H1 (cell line): ENCODE measurements around the gene RRP12. TPM values are rescaled to one million over a fixed set of nuclear protein-coding genes. Genes with fewer than 3 reads are reported as not detected.

ENCODE experiments used
- CTCF ChIA-PET: fragments of 300-600 bp; sonication (Branson Sonifier 250); formaldehyde crosslinking; loops from one replicate; lab custom pipeline; 2021; ENCODE audit not compliant: partially characterized antibody; lab: Charles Lee
- POLR2A ChIA-PET: fragments of 300-600 bp; sonication (Branson Sonifier 250); formaldehyde crosslinking; loops from one replicate; lab custom pipeline; 2021; ENCODE audit warnings: inconsistent platforms; ENCODE audit not compliant: partially characterized antibody; lab: Charles Lee
- DNase-seq, 2 experiments: peaks; one replicate each; pipeline versions ENCODE4 v3.0.0 to v3.0.0-alpha.2; 2010 to 2022; ENCODE audit warnings: low spot score in 2 of 2, low read depth in 1 of 2, mixed read lengths in 1 of 2
- FAIRE-seq: peaks from 2 replicates; lab custom pipeline; 2011; peaks lifted over from hg19 to GRCh38; lab: Jason Lieb, UNC
- H2AFZ ChIP-seq: 2 replicates; pipeline ENCODE4 v1.8.1; 2012; ENCODE audit warnings: low read length, inconsistent platforms
- H2AK5ac ChIP-seq: 2 replicates; pipeline ENCODE4 v1.6.1; 2013; ENCODE audit warnings: low read depth, low read length
- H2BK120ac ChIP-seq: replicated peaks from 2 replicates; pipeline ENCODE3; 2013; ENCODE audit warnings: low read depth, low read length, inconsistent platforms
- H2BK12ac ChIP-seq: 2 replicates; pipeline ENCODE4 v1.6.1; 2013; ENCODE audit warnings: low read depth, low read length
- H2BK15ac ChIP-seq: 2 replicates; pipeline ENCODE4 v1.6.1; 2013; ENCODE audit warnings: low read length
- H2BK20ac ChIP-seq: 2 replicates; pipeline ENCODE4 v1.6.1; 2013; ENCODE audit warnings: low read length
- H2BK5ac ChIP-seq: 2 replicates; pipeline ENCODE4 v1.6.1; 2013; ENCODE audit warnings: low read depth, low read length
- H3K14ac ChIP-seq: 2 replicates; pipeline ENCODE4 v1.6.1; 2013; ENCODE audit warnings: inconsistent platforms; ENCODE audit not compliant: insufficient read length
- H3K18ac ChIP-seq: 2 replicates; pipeline ENCODE4 v1.6.1; 2013; ENCODE audit warnings: low read length; ENCODE audit errors: extremely low read depth
- H3K23ac ChIP-seq: 2 replicates; pipeline ENCODE4 v1.6.1; 2013; ENCODE audit warnings: inconsistent platforms; ENCODE audit not compliant: insufficient read length
- H3K23me2 ChIP-seq: 2 replicates; pipeline ENCODE4 v1.6.1; 2013; ENCODE audit warnings: low read depth, low read length
- H3K27ac ChIP-seq: 2 replicates; pipeline ENCODE4 v1.6.1; 2011; ENCODE audit warnings: low read depth, low read length, inconsistent platforms
- H3K27me3 ChIP-seq, 4 experiments: replicated peaks in 1 of 4; 1 replicate in 1 of 4; 2 replicates in 3 of 4; pipeline versions ENCODE4 v1.6.1 to v1.8.1; 2011 to 2013; ENCODE audit warnings: low read length in 3 of 4, mild to moderate bottlenecking in 3 of 4, inconsistent platforms in 2 of 4, mixed read lengths in 2 of 4, moderate library complexity in 1 of 4; ENCODE audit not compliant: control insufficient read depth in 3 of 4, insufficient read depth in 3 of 4; ENCODE audit errors: extremely low read depth in 1 of 4
- H3K36me3 ChIP-seq, 4 experiments: 2 replicates each; pipeline versions ENCODE4 v1.6.1 to v1.8.1; 2011 to 2013; ENCODE audit warnings: mild to moderate bottlenecking in 4 of 4, low read length in 3 of 4, moderate library complexity in 2 of 4, control low read depth in 1 of 4, inconsistent platforms in 1 of 4; ENCODE audit not compliant: insufficient read depth in 4 of 4, control insufficient read depth in 2 of 4
- H3K4ac ChIP-seq: replicated peaks from 2 replicates; pipeline ENCODE3; 2013; ENCODE audit warnings: low read length, low read depth, mixed read lengths, inconsistent platforms; ENCODE audit not compliant: insufficient read length
- H3K4me1 ChIP-seq, 4 experiments: replicated peaks in 1 of 4; 1 replicate in 1 of 4; 2 replicates in 3 of 4; pipeline versions ENCODE4 v1.6.1 to v1.8.1; 2011 to 2013; ENCODE audit warnings: low read length in 3 of 4, inconsistent platforms in 2 of 4, mixed read lengths in 1 of 4; ENCODE audit not compliant: insufficient read depth in 4 of 4, control insufficient read depth in 3 of 4
- H3K4me2 ChIP-seq, 2 experiments: 2 replicates each; pipeline versions ENCODE4 v1.6.1 to v1.8.1; 2011 to 2013; ENCODE audit warnings: low read depth in 2 of 2, low read length in 2 of 2, control low read depth in 1 of 2, inconsistent platforms in 1 of 2, mild to moderate bottlenecking in 1 of 2; ENCODE audit not compliant: insufficient read depth in 1 of 2
- H3K4me3 ChIP-seq, 4 experiments: fragments of 200-600, 300-600 bp in 1 of 4; sonication (generic), shearing (Covaris generic), sonication (Bioruptor Twin) in 1 of 4; 2 replicates each; pipeline versions ENCODE4 v1.5.1 to v1.8.1; 2011 to 2016; ENCODE audit warnings: low read length in 4 of 4, low read depth in 3 of 4, control low read depth in 2 of 4, inconsistent platforms in 2 of 4, mild to moderate bottlenecking in 2 of 4, mixed read lengths in 1 of 4, moderate library complexity in 1 of 4; ENCODE audit not compliant: insufficient read depth in 2 of 4; ENCODE audit errors: extremely low read depth in 1 of 4
- H3K56ac ChIP-seq: replicated peaks from 2 replicates; pipeline ENCODE3; 2013; ENCODE audit warnings: low read depth, mild to moderate bottlenecking, mixed read lengths, low read length, inconsistent platforms; ENCODE audit not compliant: insufficient read length
- H3K79me1 ChIP-seq: 2 replicates; pipeline ENCODE4 v1.6.1; 2013; ENCODE audit warnings: low read depth, low read length, control low read depth
- H3K79me2 ChIP-seq, 2 experiments: 2 replicates each; pipeline versions ENCODE4 v1.6.1 to v1.8.1; 2012 to 2013; ENCODE audit warnings: low read length in 2 of 2, mild to moderate bottlenecking in 2 of 2, inconsistent platforms in 1 of 2; ENCODE audit not compliant: insufficient read depth in 2 of 2, control insufficient read depth in 1 of 2
- H3K9ac ChIP-seq, 4 experiments: replicated peaks in 1 of 4; 1 replicate in 1 of 4; 2 replicates in 3 of 4; pipeline versions ENCODE4 v1.6.1 to v1.8.1; 2011 to 2013; ENCODE audit warnings: low read depth in 3 of 4, low read length in 3 of 4, control low read depth in 2 of 4, mild to moderate bottlenecking in 2 of 4, moderate library complexity in 2 of 4, inconsistent platforms in 1 of 4; ENCODE audit errors: extremely low read depth in 1 of 4
- H3K9me3 ChIP-seq, 2 experiments: 2 replicates each; pipeline versions ENCODE4 v1.6.1 to v1.8.1; 2012 to 2013; ENCODE audit warnings: mild to moderate bottlenecking in 2 of 2, moderate library complexity in 2 of 2, control low read depth in 1 of 2, inconsistent platforms in 1 of 2, low read depth in 1 of 2, low read length in 1 of 2, mixed read lengths in 1 of 2; ENCODE audit not compliant: insufficient read depth in 2 of 2
- H4K20me1 ChIP-seq, 2 experiments: replicated peaks in 1 of 2; 2 replicates each; pipeline versions ENCODE3 to v1.8.1; 2011 to 2013; ENCODE audit warnings: inconsistent platforms in 2 of 2, low read length in 2 of 2, mild to moderate bottlenecking in 1 of 2; ENCODE audit not compliant: insufficient read depth in 2 of 2, control insufficient read depth in 1 of 2
- H4K5ac ChIP-seq: 2 replicates; pipeline ENCODE4 v1.6.1; 2013; ENCODE audit warnings: low read length, low read depth, mixed read lengths, inconsistent platforms; ENCODE audit not compliant: insufficient read length
- H4K8ac ChIP-seq: 2 replicates; pipeline ENCODE4 v1.8.0; 2013; ENCODE audit warnings: mild to moderate bottlenecking, moderate library complexity, low read length, inconsistent platforms; ENCODE audit not compliant: insufficient read depth; ENCODE audit errors: extremely low read depth
- H4K91ac ChIP-seq: replicated peaks from 2 replicates; pipeline ENCODE3; 2013; ENCODE audit warnings: low read length, mixed read lengths, inconsistent platforms; ENCODE audit not compliant: insufficient read length
- BACH1 ChIP-seq: IDR thresholded peaks from 2 replicates; pipeline ENCODE4 v1.6.1; 2012; ENCODE audit warnings: low read length, improper control_type of control experiment
- CBX5 ChIP-seq: fragments of 300-800, 300-1000 bp; sonication (generic); IDR thresholded peaks from 2 replicates; pipeline ENCODE4 v1.7.1; 2016; ENCODE audit warnings: antibody characterized with exemption, low read length, low read depth
- CEBPB ChIP-seq: IDR thresholded peaks from 2 replicates; pipeline ENCODE4 v1.6.1; 2012; ENCODE audit warnings: low read depth, low read length
- CTBP2 ChIP-seq: IDR thresholded peaks from 2 replicates; pipeline ENCODE4 v1.7.0; 2011; ENCODE audit warnings: borderline replicate concordance, mild to moderate bottlenecking, moderate library complexity, mixed read lengths, low read length; ENCODE audit not compliant: insufficient read depth, insufficient read length
- EGR1 ChIP-seq: IDR thresholded peaks from 2 replicates; pipeline ENCODE4 v1.6.1; 2011; ENCODE audit warnings: low read depth, low read length, borderline replicate concordance
- KDM1A ChIP-seq: fragments of 200-600, 300-600 bp; sonication (generic); IDR thresholded peaks from 2 replicates; pipeline ENCODE4 v1.7.1; 2016; ENCODE audit warnings: mild to moderate bottlenecking, low read length, borderline replicate concordance
- KDM5A ChIP-seq: fragments of 200-600 bp; IDR thresholded peaks from 2 replicates; pipeline ENCODE4 v1.7.1; 2012; ENCODE audit warnings: mild to moderate bottlenecking, low read length, inconsistent platforms, mixed read lengths
- POLR2A ChIP-seq, 2 experiments: IDR thresholded peaks; 1 replicate in 1 of 2; 2 replicates in 1 of 2; pipeline ENCODE4 v1.6.1; 2011; ENCODE audit warnings: low read depth in 2 of 2, low read length in 2 of 2, mild to moderate bottlenecking in 2 of 2; ENCODE audit errors: control extremely low read depth in 1 of 2
- POU5F1 ChIP-seq: IDR thresholded peaks from 2 replicates; pipeline ENCODE4 v1.6.1; 2011; ENCODE audit warnings: low read depth, mild to moderate bottlenecking, low read length, moderate library complexity
- SP1 ChIP-seq: IDR thresholded peaks from 2 replicates; pipeline ENCODE4 v1.6.1; 2011; ENCODE audit warnings: low read depth, low read length
- SRF ChIP-seq: IDR thresholded peaks from 2 replicates; pipeline ENCODE4 v1.6.1; 2011; ENCODE audit warnings: mild to moderate bottlenecking, low read depth, low read length, moderate library complexity
- SUZ12 ChIP-seq: fragments of 200-600 bp; sonication (generic); IDR thresholded peaks from 2 replicates; pipeline ENCODE4 v1.6.1; 2012; ENCODE audit warnings: mild to moderate bottlenecking, inconsistent platforms, low read length, moderate library complexity, mixed read lengths
- YY1 ChIP-seq: IDR thresholded peaks from 2 replicates; pipeline ENCODE4 v1.6.1; 2011; ENCODE audit warnings: low read depth, mild to moderate bottlenecking, low read length
- WGBS, 2 experiments: shearing (Covaris generic) in 1 of 2; methylation state at CpG; one replicate each; pipeline versions ENCODE4 v1.1.6 to v1.1.7; 2013 to 2015; ENCODE audit warnings: low lambda C conversion rate in 2 of 2, mixed read lengths in 2 of 2, inconsistent platforms in 1 of 2, low coverage in 1 of 2, missing lambda C conversion rate in 1 of 2; ENCODE audit not compliant: insufficient replicate concordance in 2 of 2, insufficient coverage in 1 of 2, insufficient read length in 1 of 2; ENCODE audit errors: extremely low coverage in 1 of 2, missing lambda C conversion rate in 1 of 2; 5-methylcytosine and 5-hydroxymethylcytosine counted together
- polyA plus RNA-seq, 7 experiments: library from polyadenylated mRNA; depleted of rRNA in 3 of 7; stranded (reverse) in 5 of 7; unstranded in 2 of 7; fragments of >200 nt in 5 of 7; fragments of 200-250 nt in 2 of 7; gene quantifications; 1 replicate in 5 of 7; 2 replicates in 1 of 7; 4 replicates in 1 of 7; pipeline versions ENCODE4 v1.2.1 to v1.2.3, GENCODE V29; 2011 to 2013; ENCODE audit warnings: missing spikeins in 2 of 7, mixed read lengths in 2 of 7
- total RNA-seq: library from RNA; stranded (reverse); fragmentation: NEBNext Ultra II Directional; extraction: Animal tissue kit (Norgen Biotek cat#: 25700); gene quantifications from 2 replicates; pipeline ENCODE4 v1.2.1, GENCODE V29; 2021
- TF ChIP-seq, protein P1 (sequence below): IDR thresholded peaks from 2 replicates; pipeline ENCODE4 v1.6.1; 2012; ENCODE audit warnings: inconsistent platforms
- TF ChIP-seq, protein P2 (sequence below): IDR thresholded peaks from 2 replicates; pipeline ENCODE4 v1.6.1; 2012; ENCODE audit warnings: inconsistent platforms

The RRP12 gene
- total and polyA plus RNA-seq, 2 of the 8 experiments (the other 6 are each of a cell fraction or from before 2014, with no cell fraction given): 21.0 to 65.8 TPM

DNA sequence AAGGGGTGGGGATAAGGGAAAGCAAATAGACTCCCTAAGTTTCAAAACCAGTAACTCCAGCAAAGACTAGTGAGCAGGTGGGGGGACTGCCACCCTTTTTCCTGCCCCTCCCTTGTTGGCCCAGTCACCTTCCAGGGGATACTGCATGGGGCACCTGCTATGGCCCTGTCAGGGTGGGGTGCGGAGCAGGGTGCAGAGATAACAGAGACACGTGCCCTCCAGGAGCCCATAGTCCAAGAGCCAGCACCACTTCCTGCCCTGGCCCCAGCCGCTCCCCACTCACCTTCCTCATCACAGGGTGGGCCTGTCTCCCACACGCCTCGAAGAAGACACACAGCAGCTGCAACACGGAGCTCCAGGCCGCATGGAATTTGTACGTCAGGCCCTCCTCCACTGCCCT, 20.6 kb downstream of the RRP12 start:
- Histone ChIP-seq H3K4me3 (no peak overlapping the region), H3K27ac (no peak overlapping the region), H2BK15ac (no peak overlapping the region), H3K4ac (no peak overlapping the region), H4K5ac (no peak overlapping the region), H2AK5ac (no peak overlapping the region), H3K23ac (no peak overlapping the region), H3K36me3 (peaks cover 2 to 48% (median 38%) of the 10 kb centered on the region in 4 experiments; a peak in 7 of 8 replicates), H2BK20ac (no peak overlapping the region), H3K4me1 (no peaks in the 10 kb centered on the region), H4K91ac (no peak overlapping the region), H3K9me3 (no peaks in the 10 kb centered on the region), H3K23me2 (no peaks in the 10 kb centered on the region), H2BK5ac (no peak overlapping the region), H2BK12ac (no peak overlapping the region), H4K8ac (no peak overlapping the region), H2AFZ (no peak overlapping the region), H4K20me1 (peaks cover 0 to 3% of the 10 kb centered on the region in 2 experiments), H3K4me2 (no peak overlapping the region), H2BK120ac (no peak overlapping the region), H3K9ac (no peak overlapping the region), H3K18ac (no peak overlapping the region), H3K79me1 (no peaks in the 10 kb centered on the region), H3K14ac (no peak overlapping the region), H3K27me3 (no peaks in the 10 kb centered on the region), H3K79me2 (no peaks in the 10 kb centered on the region), H3K56ac (no peak overlapping the region)
- FAIRE-seq: no peak
- ChIA-PET POLR2A (interaction anchor here (1.3 kb wide), 1 partner anchor 19 kb away, joined by 4 read pairs; no protein-coding TSS in a partner anchor), CTCF (no interaction called here)
- 94% methylated on average over 8 of the region's 8 CpGs; no CpG with 5 or more reads in 1 of the 2 experiments for WGBS, 2 experiments
- DNase-seq: no peak
- TF ChIP-seq SUZ12 (no peak), KDM1A (no peak), POU5F1 (no peak), CTBP2 (no peak), CEBPB (no peak), YY1 (no peak), SRF (no peak), CBX5 (no peak), SP1 (no peak), KDM5A (no peak), EGR1 (no peak), BACH1 (no peak), POLR2A (IDR thresholded peaks at IDR 0.05; ENCODE audit: control extremely low read depth in 1 of 2, low read depth in 2 of 2, low read length in 2 of 2) (no peak)
- TF ChIP-seq, protein P1, sequence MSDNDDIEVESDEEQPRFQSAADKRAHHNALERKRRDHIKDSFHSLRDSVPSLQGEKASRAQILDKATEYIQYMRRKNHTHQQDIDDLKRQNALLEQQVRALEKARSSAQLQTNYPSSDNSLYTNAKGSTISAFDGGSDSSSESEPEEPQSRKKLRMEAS: no peak
- TF ChIP-seq, protein P2, sequence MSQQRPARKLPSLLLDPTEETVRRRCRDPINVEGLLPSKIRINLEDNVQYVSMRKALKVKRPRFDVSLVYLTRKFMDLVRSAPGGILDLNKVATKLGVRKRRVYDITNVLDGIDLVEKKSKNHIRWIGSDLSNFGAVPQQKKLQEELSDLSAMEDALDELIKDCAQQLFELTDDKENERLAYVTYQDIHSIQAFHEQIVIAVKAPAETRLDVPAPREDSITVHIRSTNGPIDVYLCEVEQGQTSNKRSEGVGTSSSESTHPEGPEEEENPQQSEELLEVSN: no peak
